ENCODE results near the gene ATAD2B. TPM values are rescaled to one million over a fixed set of nuclear protein-coding genes. Genes with fewer than 3 reads are reported as not detected.

ATAD2B gene
- total and polyA plus RNA-seq, 2 of the 8 experiments (the other 6 are each of a cell fraction or from before 2014, with no cell fraction given): 3.4 to 16.1 TPM

GRCh38 chr2:23707096-23707495 lies 219.8 kb downstream of the ATAD2B start:
- Histone ChIP-seq H4K5ac (ENCODE audit: insufficient read length, low read depth, low read length) (no peak overlapping the region), H4K91ac (replicated peaks; ENCODE audit: insufficient read length, low read length) (no peak overlapping the region), H3K18ac (ENCODE audit: extremely low read depth, low read length) (no peak overlapping the region), H3K4ac (replicated peaks; ENCODE audit: insufficient read length, low read depth, low read length) (no peak overlapping the region), H3K27me3 (replicated peaks in 1 of 4; ENCODE audit: control insufficient read depth in 3 of 4, extremely low read depth in 1 of 4, insufficient read depth in 3 of 4, low read length in 3 of 4) (no peaks in the 10 kb centered on the region), H3K9me3 (ENCODE audit: insufficient read depth in 2 of 2, low read depth in 1 of 2, low read length in 1 of 2) (no peaks in the 10 kb centered on the region), H2AFZ (ENCODE audit: low read length) (no peak overlapping the region), H3K56ac (replicated peaks; ENCODE audit: insufficient read length, low read depth, low read length) (no peak overlapping the region), H4K8ac (ENCODE audit: extremely low read depth, insufficient read depth, low read length) (no peak overlapping the region), H3K4me1 (replicated peaks in 1 of 4; ENCODE audit: control insufficient read depth in 3 of 4, insufficient read depth in 4 of 4, low read length in 3 of 4) (peaks cover 0 to 12% (median 3%) of the 10 kb centered on the region in 4 experiments; a peak in 5 of 7 replicates), H3K9ac (replicated peaks in 1 of 4; ENCODE audit: extremely low read depth in 1 of 4, low read depth in 3 of 4, low read length in 3 of 4) (no peak overlapping the region), H3K23me2 (ENCODE audit: low read depth, low read length) (no peaks in the 10 kb centered on the region), H2BK12ac (ENCODE audit: low read depth, low read length) (no peak overlapping the region), H4K20me1 (replicated peaks in 1 of 2; ENCODE audit: control insufficient read depth in 1 of 2, insufficient read depth in 2 of 2, low read length in 2 of 2) (peaks cover 0 to 2% of the 10 kb centered on the region in 2 experiments), H3K27ac (ENCODE audit: low read depth, low read length) (no peak overlapping the region), H3K4me3 (ENCODE audit: extremely low read depth in 1 of 4, insufficient read depth in 2 of 4, low read depth in 3 of 4, low read length in 4 of 4) (no peak overlapping the region), H3K79me2 (ENCODE audit: control insufficient read depth in 1 of 2, insufficient read depth in 2 of 2, low read length in 2 of 2) (no peaks in the 10 kb centered on the region), H2BK15ac (ENCODE audit: low read length) (no peak overlapping the region), H3K23ac (ENCODE audit: insufficient read length) (no peak overlapping the region), H3K14ac (ENCODE audit: insufficient read length) (no peak overlapping the region), H3K4me2 (ENCODE audit: insufficient read depth in 1 of 2, low read depth in 2 of 2, low read length in 2 of 2) (no peak overlapping the region), H2BK20ac (ENCODE audit: low read length) (no peak overlapping the region), H3K79me1 (ENCODE audit: low read depth, low read length) (no peaks in the 10 kb centered on the region), H2BK5ac (ENCODE audit: low read depth, low read length) (no peak overlapping the region; the same call in 1 of the 2 replicates), H2AK5ac (ENCODE audit: low read depth, low read length) (no peak overlapping the region), H3K36me3 (ENCODE audit: control insufficient read depth in 2 of 4, insufficient read depth in 4 of 4, low read length in 3 of 4) (no peaks in the 10 kb centered on the region), H2BK120ac (replicated peaks; ENCODE audit: low read depth, low read length) (no peak overlapping the region)
- WGBS, 2 experiments (ENCODE audit: extremely low coverage in 1 of 2, insufficient coverage in 1 of 2, insufficient read length in 1 of 2, insufficient replicate concordance in 2 of 2, low coverage in 1 of 2, low lambda C conversion rate in 2 of 2, missing lambda C conversion rate in 1 of 2): 87% methylated on average over 9 of the region's 9 CpGs; no CpG with 5 or more reads in 1 of the 2 experiments
- POLR2A ChIA-PET (ENCODE audit: partially characterized antibody): no interaction called here
- CTCF ChIA-PET (ENCODE audit: partially characterized antibody): interaction anchor here (0.9 to 1.9 kb wide), 7 partner anchors 8 to 88 kb away, joined by 3 to 5 read pairs (median 4); no protein-coding TSS in a partner anchor
- DNase-seq (ENCODE audit: low read depth in 1 of 2, low spot score in 2 of 2): no peak
- FAIRE-seq: no peak
- TF ChIP-seq CBX5 (IDR thresholded peaks at IDR 0.05; ENCODE audit: low read depth, low read length): no peak
- TF ChIP-seq SIN3A (conservative IDR thresholded peaks at IDR 0.05 in 1 of 2, IDR thresholded peaks at IDR 0.05 in 1 of 2; ENCODE audit: low read depth in 1 of 2, low read length in 2 of 2): no peak

Data from H1 (cell line).